Panc1 (cell line): ENCODE results near the gene LYPLA2.

Source experiments
- CTCF ChIP-seq: fragments of 450-650 bp; IDR thresholded peaks from 2 replicates; pipeline ENCODE4 v1.5.1; 2017; ENCODE audit warnings: mild to moderate bottlenecking
- POLR2AphosphoS5 ChIP-seq: IDR thresholded peaks from 2 replicates; pipeline ENCODE4 v1.6.1; 2012; ENCODE audit warnings: mild to moderate bottlenecking, low read depth, low read length, moderate library complexity

DNA sequence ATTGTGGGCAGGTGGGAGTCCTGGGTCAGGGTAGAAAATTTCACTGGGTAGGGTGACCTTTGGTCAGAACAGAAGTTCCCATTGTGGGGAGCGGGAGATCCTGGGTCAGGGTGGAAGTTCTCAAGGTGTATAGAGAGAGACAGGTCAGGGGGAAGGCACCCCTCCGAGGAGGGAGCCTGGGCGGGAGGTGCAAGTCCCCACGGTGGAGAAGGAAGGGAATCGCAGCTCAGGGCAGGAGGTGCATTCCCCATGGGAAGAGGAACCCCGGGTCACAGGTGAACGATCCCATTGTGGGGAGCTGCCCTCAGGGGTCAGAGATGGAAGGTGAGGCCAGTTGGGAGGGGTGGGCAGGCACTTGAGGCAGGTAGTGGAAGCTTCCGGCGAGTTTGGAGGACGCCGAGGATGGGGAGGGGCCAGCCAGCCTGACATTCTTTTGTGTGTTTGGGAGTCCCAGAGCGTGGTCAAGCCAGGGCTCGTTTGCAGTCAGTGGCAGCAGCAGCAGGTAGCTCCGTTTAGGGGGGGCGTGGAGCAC, 637 bp downstream of the LYPLA2 start:
- TF ChIP-seq CTCF (no peak), POLR2AphosphoS5 (no peak)
